Pancreas (tissue), 10 donors: Measurements from ENCODE around the gene MICAL3. TPM values are rescaled to one million over a fixed set of nuclear protein-coding genes. Genes with fewer than 3 reads are reported as not detected.

ENCODE experiments used
- ATAC-seq, 4 donors: fragments of 200-7000 bp; cut with Tn5 transposase; one replicate each; pipeline versions ENCODE4 v1.8.0 to v1.9.1; 2020; ENCODE audit warnings: mild to moderate bottlenecking in 4 of 4, moderate library complexity in 4 of 4
- DNase-seq, 6 donors: peaks; one replicate each; pipeline ENCODE4 v3.0.0-alpha.2; 2020
- FAIRE-seq: peaks from 2 replicates; lab custom pipeline; 2012; peaks lifted over from hg19 to GRCh38; lab: Jason Lieb, UNC
- H3K27ac ChIP-seq, 4 donors: fragments of 200-600 bp; sonication (generic); 1 replicate in 3 of 4; 2 replicates in 1 of 4; pipeline versions ENCODE4 v1.5.0 to v1.8.0; 2020
- H3K27me3 ChIP-seq, 4 donors: fragments of 200-600 bp; one replicate each; pipeline ENCODE4 v1.8.0; 2021
- H3K36me3 ChIP-seq, 3 donors: fragments of 200-600 bp; sonication (generic) in 1 of 3; one replicate each; pipeline versions ENCODE4 v1.5.0 to v1.8.0; 2020 to 2021
- H3K4me1 ChIP-seq, 3 donors: fragments of 200-600 bp; one replicate each; pipeline ENCODE4 v1.8.0; 2021
- H3K4me3 ChIP-seq, 4 donors: fragments of 200-600 bp; sonication (generic) in 2 of 4; one replicate each; pipeline versions ENCODE4 v1.5.0 to v1.8.0; 2020 to 2021
- H3K9me3 ChIP-seq, 4 donors: fragments of 200-600 bp; one replicate each; pipeline ENCODE4 v1.8.0; 2021
- CTCF ChIP-seq, 4 donors: fragments of 200-600 bp; sonication (generic) in 3 of 4; IDR thresholded peaks; one replicate each; pipeline versions ENCODE4 v1.5.0 to v1.8.0; 2021; ENCODE audit warnings: antibody characterized with exemption in 4 of 4
- WGBS, 2 donors: extraction: QIAGEN DNeasy Blood & Tissue Kit; methylation state at CpG; one replicate each; pipeline ENCODE4 v1.1.7; 2013; 5-methylcytosine and 5-hydroxymethylcytosine counted together
- intact Hi-C, 3 donors: fragments of 100-400 bp; cut with DNase I; formaldehyde crosslinking; loops; one replicate each; pipeline versions ENCODE4 v1.11.1 to v1.14.2; 2022
- polyA plus RNA-seq, 2 donors: library from polyadenylated mRNA; stranded (reverse); fragments of 200-250 nt; gene quantifications; one replicate each; pipeline ENCODE4 v1.2.3, GENCODE V29; 2013
- total RNA-seq, 6 donors: library from RNA; stranded (reverse); fragmentation: NEBNext Ultra II Directional in 4 of 6; extraction: Animal tissue kit (Norgen Biotek cat#: 25700) in 4 of 6; gene quantifications; one replicate each; pipeline versions ENCODE4 v1.2.1 to v1.2.4, GENCODE V29; 2021 to 2023
- donor health status: healthy with polysubstance abuse.
- donor health status: DM: no; HTN: no; CAD: no; lungs with moderate emphysema.
- donor health status: DM: no; HTN: no; CAD: no.
- donor health status: control.
- donor health status: control.
- donor health status: Bipolar disorder and iron deficiency.
- donor health status: DM: yes; HTN: yes; CAD: no.
- donor health status: DM: no; HTN: no; CAD: no.
- donor health status: DM: no; HTN: no; CAD: no.
- donor health status: DM: yes; HTN: yes; CAD: no.

MICAL3 gene
- total and polyA plus RNA-seq, 8 donors, result 5.9 to 56.8 (median 25.5) TPM

- no peaks in the 10 kb centered on the region for H3K27me3 ChIP-seq
- H3K4me1 ChIP-seq, result peaks cover 2 to 12% (median 8%) of the 10 kb centered on the region in 3 donors
- FAIRE-seq (no peak), ATAC-seq (no peak), DNase-seq (no peak)
- no peaks in the 10 kb centered on the region for H3K36me3 ChIP-seq
- no peak for TF ChIP-seq CTCF (IDR thresholded peaks at IDR 0.05)
- H3K9me3 ChIP-seq, result no peaks in the 10 kb centered on the region
- no peak overlapping the region for H3K27ac ChIP-seq
- no peak overlapping the region for H3K4me3 ChIP-seq
- intact Hi-C loops, result no loop called here
These were observed 46.3 kb downstream of the MICAL3 start for GRCh38 chr22:17978027-17978426.

GRCh38 chr22:17977371-17977770 lies 47.0 kb downstream of the MICAL3 start:
- Histone ChIP-seq H3K27me3 (no peaks in the 10 kb centered on the region), H3K4me1 (peaks cover 9 to 18% (median 14%) of the 10 kb centered on the region in 3 donors), H3K9me3 (no peaks in the 10 kb centered on the region), H3K36me3 (no peaks in the 10 kb centered on the region), H3K4me3 (no peak overlapping the region), H3K27ac (no peak overlapping the region)
- intact Hi-C loops, result no loop called here
- DNase-seq, result no peak
- ATAC-seq, result no peak
- FAIRE-seq, result no peak
- no peak for TF ChIP-seq CTCF (IDR thresholded peaks at IDR 0.05)
- WGBS, 2 donors, result 94 to 97% methylated on average over 2 of the region's 2 CpGs

GRCh38 chr22:17976121-17976520 lies 48.2 kb downstream of the MICAL3 start:
- intact Hi-C loops, result no loop called here
- H3K4me1 ChIP-seq, result peaks cover 16 to 24% (median 18%) of the 10 kb centered on the region in 3 donors
- WGBS, 2 donors, result 4% methylated on average over 3 of the region's 3 CpGs

GRCh38 chr22:17974703-17975372 lies 49.5 kb downstream of the MICAL3 start:
- DNase-seq (no peak), FAIRE-seq (no peak), ATAC-seq (no peak)
- Histone ChIP-seq H3K36me3 (no peaks in the 10 kb centered on the region), H3K4me3 (no peak overlapping the region), H3K9me3 (no peaks in the 10 kb centered on the region), H3K27ac (no peak overlapping the region), H3K4me1 (peaks cover 12 to 16% (median 16%) of the 10 kb centered on the region in 3 donors), H3K27me3 (no peaks in the 10 kb centered on the region)
- 94 to 97% methylated on average over 8 of the region's 8 CpGs for WGBS, 2 donors
- intact Hi-C loops, result no loop called here
- no peak for TF ChIP-seq CTCF (IDR thresholded peaks at IDR 0.05)

More at GRCh38 chr22:17976121-17976520, 48.2 kb downstream of the MICAL3 start:
- Histone ChIP-seq H3K9me3 (no peaks in the 10 kb centered on the region), H3K27me3 (no peaks in the 10 kb centered on the region), H3K4me3 (no peak overlapping the region), H3K27ac (no peak overlapping the region), H3K36me3 (no peaks in the 10 kb centered on the region)
- FAIRE-seq (no peak), ATAC-seq (peak in 1 of 4 donors; percentile 28), DNase-seq (no peak)
- TF ChIP-seq CTCF (IDR thresholded peaks at IDR 0.05), result no peak

- ATAC-seq (no peak), DNase-seq (no peak), FAIRE-seq (no peak)
- H3K36me3 ChIP-seq, result no peaks in the 10 kb centered on the region
- peaks cover 12 to 16% (median 16%) of the 10 kb centered on the region in 3 donors for H3K4me1 ChIP-seq
- no peak overlapping the region for H3K27ac ChIP-seq
- H3K27me3 ChIP-seq, result no peaks in the 10 kb centered on the region
- 54 to 78% methylated on average over 3 of the region's 3 CpGs for WGBS, 2 donors
- no peak for TF ChIP-seq CTCF (IDR thresholded peaks at IDR 0.05)
- H3K9me3 ChIP-seq, result no peaks in the 10 kb centered on the region
- intact Hi-C loops, result no loop called here
- no peak overlapping the region for H3K4me3 ChIP-seq
These were observed 50.3 kb downstream of the MICAL3 start for GRCh38 chr22:17974087-17974486.
